ENCODE results near the gene FEZF1.
"Not testable (repeated sequence)": the region's sequence is repeated elsewhere in the genome, so short reads cannot be mapped to it uniquely, and the experiment has no call there.

FEZF1 gene

GRCh38 chr7:122307228-122307621 is 2.7 kb upstream of the FEZF1 start:
- DNase-seq (ENCODE audit: low read depth in 3 of 3), result no peak

- no peak for DNase-seq (ENCODE audit: low read depth in 3 of 3)
Measured at GRCh38 chr7:122306320-122307227, 2.0 kb upstream of the FEZF1 start.

GRCh38 chr7:122305475-122306319 is 1.1 kb upstream of the FEZF1 start:
- no peak for DNase-seq (ENCODE audit: low read depth in 3 of 3)

- DNase-seq (ENCODE audit: low read depth in 3 of 3), result no peak
Measured at GRCh38 chr7:122304996-122305421, 459 bp upstream of the FEZF1 start.

GRCh38 chr7:122303531-122304318 is 825 bp downstream of the FEZF1 start:
- no peak for DNase-seq (ENCODE audit: low read depth in 3 of 3)

- no peak for DNase-seq (ENCODE audit: low read depth in 3 of 3)
Measured at GRCh38 chr7:122302761-122303530, 1.6 kb downstream of the FEZF1 start.

GRCh38 chr7:122301858-122302760 is 2.4 kb downstream of the FEZF1 start:
- no peak for DNase-seq (ENCODE audit: low read depth in 3 of 3)

- no peak for DNase-seq (ENCODE audit: low read depth in 3 of 3)
Measured at GRCh38 chr7:122300956-122301833, 3.4 kb downstream of the FEZF1 start.

GRCh38 chr7:122300211-122300932 is 4.2 kb downstream of the FEZF1 start:
- no peak for DNase-seq (ENCODE audit: low read depth in 3 of 3)

GRCh38 chr7:122299624-122300210 is 4.8 kb downstream of the FEZF1 start:
- DNase-seq (ENCODE audit: low read depth in 3 of 3), result no peak

GRCh38 chr7:122298618-122299017 is 5.9 kb downstream of the FEZF1 start:
- no peak for DNase-seq (ENCODE audit: low read depth in 3 of 3)

- no peak for DNase-seq (ENCODE audit: low read depth in 3 of 3)
Measured at GRCh38 chr7:122298131-122298530, 6.4 kb downstream of the FEZF1 start.

GRCh38 chr7:122291189-122291588 is 13.4 kb downstream of the FEZF1 start:
- no peak for DNase-seq (ENCODE audit: low read depth in 3 of 3)

GRCh38 chr7:122290476-122290875 is 14.1 kb downstream of the FEZF1 start:
- DNase-seq (ENCODE audit: low read depth in 3 of 3), result no peak

GRCh38 chr7:122289426-122289825 is 15.1 kb downstream of the FEZF1 start:
- DNase-seq (ENCODE audit: low read depth in 3 of 3), result no peak

- DNase-seq (ENCODE audit: low read depth in 3 of 3), result not testable (repeated sequence)
Measured at GRCh38 chr7:122284608-122285007, 19.9 kb downstream of the FEZF1 start.

GRCh38 chr7:122273117-122273516 is 31.4 kb downstream of the FEZF1 start:
- DNase-seq (ENCODE audit: low read depth in 3 of 3), result no peak

- no peak for DNase-seq (ENCODE audit: low read depth in 3 of 3)
Measured at GRCh38 chr7:122269241-122269640, 35.3 kb downstream of the FEZF1 start.

Data from stimulated activated CD4-positive, alpha-beta T cell treated with anti-CD3 and anti-CD28 coated beads, TNF-alpha, amount 100 ng/mL, for 48 hours (primary cell).